Activated T-cell treated with anti-CD3 and anti-CD28 coated beads for 48 hours (primary cell): Measurements from ENCODE around the gene PCLO.
"Not testable (repeated sequence)": the region's sequence is repeated elsewhere in the genome, so short reads cannot be mapped to it uniquely, and the experiment has no call there.

Experiments
- DNase-seq: peaks from one replicate; pipeline ENCODE4 v3.0.0-alpha.2; 2020; ENCODE audit warnings: low read depth

The PCLO gene

DNA sequence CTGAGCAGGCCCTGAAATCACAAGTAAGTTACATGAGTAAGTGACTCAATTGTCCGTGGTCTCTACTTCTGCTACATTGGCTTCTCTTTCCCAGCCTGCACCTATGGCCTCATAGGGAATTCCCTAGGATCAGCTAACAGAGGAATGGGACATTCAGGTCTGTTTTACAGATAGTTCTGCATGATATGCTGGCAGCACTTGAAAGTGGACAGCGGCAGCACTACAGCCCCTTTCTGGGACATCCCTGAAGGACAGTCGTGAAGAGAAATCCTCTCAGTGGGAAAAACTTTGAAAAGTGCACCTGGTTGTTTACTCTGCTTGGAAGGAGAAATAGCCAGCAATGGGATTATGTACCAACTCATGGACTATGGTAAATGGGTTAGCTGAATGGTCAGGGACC is 426.1 kb downstream of the PCLO start:
- DNase-seq: no peak

DNA sequence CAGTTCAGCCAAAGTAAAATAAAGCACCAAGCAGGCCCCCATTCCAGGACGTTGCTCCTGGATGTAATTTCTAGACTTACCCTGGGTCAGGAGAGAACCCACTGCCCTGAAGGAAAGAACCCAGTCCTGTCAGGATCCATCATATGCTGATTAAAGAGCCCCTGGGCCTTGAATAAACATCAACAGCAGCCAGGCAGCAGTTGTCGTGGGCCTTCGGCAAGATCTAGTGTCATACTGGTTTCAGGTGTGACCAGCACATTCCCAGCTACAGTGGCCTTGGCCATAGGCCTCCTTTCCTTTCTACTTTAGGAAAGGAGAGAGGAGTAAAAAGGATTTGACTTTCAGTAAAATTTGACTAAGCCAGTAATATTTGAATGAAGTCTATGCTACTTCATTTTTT is 430.0 kb downstream of the PCLO start:
- no peak for DNase-seq

DNA sequence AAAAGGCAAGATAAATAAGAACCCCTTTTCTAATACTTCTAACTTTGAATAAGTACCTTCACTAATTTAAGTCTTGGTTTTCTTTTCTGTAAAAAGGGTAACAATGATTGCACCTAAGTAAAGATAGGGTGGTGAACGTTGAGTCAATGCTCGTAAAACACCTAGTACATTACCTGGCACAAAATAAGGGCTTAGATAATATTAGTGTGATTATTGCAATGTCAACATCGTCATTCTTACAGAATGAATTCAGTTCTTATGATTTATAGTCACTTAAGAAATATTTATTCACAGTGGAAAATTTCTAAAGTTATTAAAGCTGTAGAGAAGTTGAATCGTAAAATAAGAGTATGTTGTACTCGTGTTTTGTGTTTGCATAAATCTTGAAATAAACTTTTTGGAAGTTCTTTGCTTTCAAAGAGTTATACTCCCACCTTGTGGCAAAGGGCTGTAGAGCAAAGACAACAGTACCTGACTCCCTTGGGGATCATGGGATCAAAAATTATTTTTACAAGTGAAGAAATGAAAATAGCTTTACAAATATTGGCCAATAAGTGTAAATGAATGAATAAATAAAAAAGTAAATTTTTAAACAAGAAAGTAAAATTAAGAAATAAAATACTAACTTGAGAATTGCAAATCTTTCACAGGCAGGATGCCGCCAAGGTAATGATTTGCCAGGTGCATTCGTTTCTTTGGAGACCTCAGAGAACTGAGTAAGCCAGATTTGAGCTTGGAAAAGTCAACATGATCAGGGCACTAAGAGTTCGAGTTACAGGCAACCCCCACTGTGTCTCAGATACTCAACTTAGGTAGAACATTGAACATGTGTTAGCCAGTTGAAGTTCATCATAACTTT is 433.3 kb downstream of the PCLO start:
- no peak for DNase-seq

DNA sequence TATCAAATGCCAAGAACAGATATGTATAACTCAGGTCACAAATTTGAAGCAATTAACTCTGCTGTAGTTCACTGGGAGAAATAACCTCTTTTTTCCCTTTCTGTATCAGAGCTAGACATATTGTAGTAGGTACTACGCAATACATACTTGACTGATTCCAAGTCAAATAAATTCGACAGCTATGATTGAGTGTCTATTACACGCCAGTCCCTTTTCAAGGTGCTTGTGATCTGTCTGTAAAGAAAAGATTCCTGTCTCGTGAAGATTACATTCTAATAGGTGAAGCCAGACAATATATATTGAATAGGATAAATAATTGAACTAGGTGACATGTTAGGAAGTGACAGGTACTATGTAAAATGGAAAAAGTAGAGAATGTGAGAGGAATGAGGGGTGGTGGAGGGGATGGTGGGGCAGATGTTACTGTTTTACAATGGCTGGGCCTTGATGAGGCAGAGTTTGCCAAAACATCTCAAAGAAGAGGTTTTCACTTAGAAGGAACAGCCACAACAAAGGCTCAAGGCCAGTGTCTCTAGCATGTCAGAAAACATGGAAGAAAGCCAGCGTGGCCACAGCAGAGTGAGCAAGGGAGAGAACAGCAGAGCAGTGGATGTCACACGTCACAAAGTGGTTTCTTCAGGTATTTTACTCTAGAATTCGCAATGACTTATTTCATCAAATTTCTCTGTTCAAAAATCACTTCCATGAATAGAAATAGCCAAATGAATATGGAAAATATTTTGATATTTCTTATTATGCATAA is 436.5 kb downstream of the PCLO start:
- no peak for DNase-seq

DNA sequence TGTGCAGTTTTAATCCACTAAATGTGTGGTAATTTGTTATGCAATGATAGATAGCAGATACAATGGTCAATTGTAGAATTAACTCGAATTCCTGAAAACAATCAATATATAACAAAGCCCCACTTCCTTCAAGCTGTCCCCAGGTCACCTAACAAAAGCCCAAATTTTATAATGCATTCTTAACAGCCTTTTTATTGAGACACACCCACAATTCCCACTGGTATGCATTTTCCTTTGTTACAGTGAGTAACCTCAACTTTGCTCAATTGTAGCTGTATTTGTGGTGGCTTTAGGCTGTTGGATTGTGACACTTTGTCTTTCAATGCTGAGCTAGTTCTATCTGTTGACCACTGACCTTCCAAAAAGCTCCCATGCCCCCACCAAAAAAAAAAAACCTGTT is 439.3 kb downstream of the PCLO start:
- DNase-seq: no peak

DNA sequence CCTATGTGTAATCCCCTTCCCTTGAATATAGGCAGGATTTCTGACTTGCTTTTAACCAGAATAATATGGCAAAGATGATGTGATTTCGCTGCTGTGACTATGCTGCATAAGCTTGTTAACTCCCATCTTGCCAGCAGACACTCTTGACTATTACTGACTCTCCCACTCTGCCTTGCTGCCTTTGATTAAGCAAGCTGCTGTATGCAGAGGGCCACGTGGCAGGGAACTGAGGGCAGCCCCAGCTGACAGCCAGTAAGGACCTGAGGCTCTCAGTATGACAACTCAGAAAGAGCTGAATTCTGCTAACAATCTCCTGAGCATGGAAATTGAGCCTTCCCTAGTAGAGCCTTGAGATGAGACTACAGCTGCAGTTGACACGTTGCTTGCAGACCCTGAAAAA is 439.7 kb downstream of the PCLO start:
- DNase-seq: no peak

DNA sequence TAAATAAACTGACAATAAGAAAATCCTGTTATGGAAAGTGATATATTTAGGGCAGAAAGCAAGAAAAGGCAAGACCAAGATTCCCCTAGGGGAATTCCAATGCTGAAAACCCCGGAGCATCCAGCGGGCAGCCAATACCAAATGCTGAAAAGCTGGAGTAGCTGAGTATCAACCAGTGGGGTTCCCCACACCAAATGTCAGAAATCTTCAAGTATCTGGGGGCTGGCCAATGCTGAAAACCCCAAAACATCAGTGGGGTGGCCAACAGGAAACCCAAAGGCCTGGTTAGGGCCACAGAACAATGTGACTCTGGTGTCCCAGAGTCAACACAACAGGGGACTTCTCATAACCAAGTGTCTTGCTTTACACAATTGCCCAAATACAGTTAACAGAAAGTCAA is 447.3 kb downstream of the PCLO start:
- no peak for DNase-seq

DNA sequence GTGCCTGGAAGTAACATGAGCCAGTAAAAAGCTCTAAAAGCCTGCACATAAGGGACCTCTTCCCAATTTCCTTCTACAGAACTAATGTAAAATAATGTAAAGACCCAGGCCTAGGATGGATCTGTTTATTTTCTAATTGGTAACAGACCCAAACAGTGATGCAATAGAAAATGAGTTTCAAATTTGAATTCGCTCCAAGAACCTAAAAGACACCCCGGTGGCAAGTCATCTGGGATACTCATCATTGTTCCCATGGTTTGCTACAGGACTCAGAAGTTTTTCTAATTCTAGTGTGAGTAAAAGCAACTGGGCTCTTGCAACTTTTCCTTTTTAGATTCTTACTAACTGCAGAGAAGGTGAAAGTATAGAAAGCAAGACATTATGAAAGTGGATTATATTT is 447.8 kb downstream of the PCLO start:
- DNase-seq: no peak

DNA sequence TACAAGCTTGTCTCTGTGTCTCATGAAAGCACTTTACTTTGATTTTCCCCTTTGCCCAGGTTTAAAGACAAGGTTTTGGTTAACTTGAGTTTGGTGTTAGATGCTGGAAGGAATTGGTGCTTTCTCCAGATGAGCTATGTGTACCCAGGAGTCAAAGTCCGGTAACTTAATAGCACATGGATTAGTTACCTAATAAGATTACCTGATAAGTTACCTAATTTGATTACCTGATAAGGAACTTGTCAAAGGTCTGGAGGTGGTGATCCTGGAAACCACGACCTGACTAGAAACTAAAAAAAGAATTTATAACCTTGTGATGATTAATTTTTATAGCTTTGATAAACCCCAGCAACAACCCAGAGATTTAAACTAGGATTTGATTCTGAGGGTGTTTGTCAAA is 449.2 kb downstream of the PCLO start:
- no peak for DNase-seq

DNA sequence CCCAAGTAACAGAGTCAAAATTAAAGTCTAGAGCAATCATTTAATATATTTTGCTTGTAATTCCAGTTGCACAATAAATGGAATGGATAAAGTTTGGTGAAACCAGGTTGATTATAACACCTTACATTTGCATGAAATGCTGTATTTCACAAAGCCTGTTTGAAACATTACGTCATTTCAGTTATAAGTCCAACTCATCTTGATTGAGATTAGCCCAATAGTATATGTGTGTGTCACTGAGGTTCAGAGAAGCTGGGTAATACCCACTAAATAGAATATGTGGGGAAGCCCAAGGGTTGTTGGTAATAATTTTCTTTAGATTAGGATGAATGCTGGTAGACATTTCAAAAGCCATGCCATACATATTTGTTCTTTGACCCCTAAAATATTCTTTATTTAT is 456.3 kb downstream of the PCLO start:
- DNase-seq: not testable (repeated sequence)

DNA sequence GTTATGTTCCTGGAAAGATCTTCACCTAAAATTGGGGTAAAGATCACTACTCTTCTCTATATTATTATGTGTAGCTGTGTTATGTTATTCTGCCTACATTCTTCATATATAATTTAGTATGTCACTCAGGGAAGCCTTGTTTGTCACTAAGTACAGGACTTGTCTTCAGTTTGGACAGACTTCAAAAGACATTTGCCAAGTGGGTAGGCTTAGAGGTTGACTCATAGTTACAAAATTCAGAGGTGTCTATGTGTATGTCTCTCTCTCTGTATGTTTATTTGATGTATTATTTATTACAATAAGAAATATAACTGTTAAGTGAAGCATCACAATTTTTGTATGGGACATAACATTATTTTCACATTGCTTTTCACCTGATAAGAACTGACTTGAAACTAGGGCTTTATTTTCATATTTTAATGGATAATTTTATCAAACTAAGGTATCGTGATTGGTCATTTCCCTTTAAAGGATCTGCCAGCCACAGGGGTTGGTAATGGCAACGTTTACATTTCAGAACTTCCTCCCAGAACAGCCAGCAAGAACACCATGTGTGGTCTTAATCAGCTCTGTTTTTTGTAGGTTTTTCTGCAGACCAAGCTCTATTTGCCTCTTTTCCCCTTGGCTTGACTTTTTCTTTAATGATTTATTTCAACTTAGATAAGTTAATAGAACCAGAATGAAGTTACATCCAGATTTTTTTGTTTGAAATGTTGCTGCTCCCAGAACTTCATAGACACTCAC is 457.0 kb downstream of the PCLO start:
- no peak for DNase-seq

DNA sequence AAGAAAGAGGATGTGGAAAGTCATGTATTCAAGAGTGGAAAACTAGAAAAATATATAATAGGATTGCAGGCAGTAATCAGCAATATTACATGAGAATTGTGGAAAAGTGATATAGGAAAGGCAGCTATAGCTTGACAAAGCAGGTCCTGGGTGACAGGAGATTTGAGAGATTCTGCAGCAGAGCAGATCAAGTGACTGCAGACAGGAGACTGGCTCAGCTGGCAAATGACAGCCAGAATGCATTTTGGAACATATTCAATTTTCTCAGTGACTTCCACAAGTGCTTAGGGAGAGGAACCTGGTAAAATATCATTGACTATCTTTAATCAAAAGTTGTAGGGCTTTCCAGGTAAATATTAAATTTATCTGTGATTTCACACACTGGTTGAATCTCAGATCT is 458.6 kb downstream of the PCLO start:
- DNase-seq: no peak
